ENCODE results near the gene ZNF280B. TPM values are rescaled to one million over a fixed set of nuclear protein-coding genes. Genes with fewer than 3 reads are reported as not detected.

Gene ZNF280B
- total and polyA plus RNA-seq, 10 of the 15 experiments (the other 5 are each of a cell fraction or from before 2014, with no cell fraction given), result 0.28 to 2.2 (median 1.1) TPM

DNA sequence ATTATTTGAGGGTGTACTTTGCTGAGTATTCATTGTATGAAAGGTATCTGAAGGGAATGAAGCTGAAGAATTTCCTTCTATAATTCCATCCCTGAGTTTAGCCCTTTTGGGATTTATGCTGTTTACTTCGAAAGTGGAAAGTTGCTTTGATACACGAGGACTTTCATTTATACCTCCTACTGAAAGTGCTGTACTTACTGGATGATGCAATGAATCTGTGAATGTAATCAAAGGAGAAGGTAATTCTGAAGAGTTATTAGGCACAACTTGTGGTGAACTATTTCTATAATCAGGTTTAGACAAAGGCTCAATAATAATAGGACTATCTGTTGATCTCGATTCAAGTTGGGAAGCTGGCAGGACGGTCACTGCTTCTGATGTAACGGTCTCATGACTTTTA is 19.8 kb downstream of the ZNF280B start (continued):
- TF ChIP-seq, protein P1, sequence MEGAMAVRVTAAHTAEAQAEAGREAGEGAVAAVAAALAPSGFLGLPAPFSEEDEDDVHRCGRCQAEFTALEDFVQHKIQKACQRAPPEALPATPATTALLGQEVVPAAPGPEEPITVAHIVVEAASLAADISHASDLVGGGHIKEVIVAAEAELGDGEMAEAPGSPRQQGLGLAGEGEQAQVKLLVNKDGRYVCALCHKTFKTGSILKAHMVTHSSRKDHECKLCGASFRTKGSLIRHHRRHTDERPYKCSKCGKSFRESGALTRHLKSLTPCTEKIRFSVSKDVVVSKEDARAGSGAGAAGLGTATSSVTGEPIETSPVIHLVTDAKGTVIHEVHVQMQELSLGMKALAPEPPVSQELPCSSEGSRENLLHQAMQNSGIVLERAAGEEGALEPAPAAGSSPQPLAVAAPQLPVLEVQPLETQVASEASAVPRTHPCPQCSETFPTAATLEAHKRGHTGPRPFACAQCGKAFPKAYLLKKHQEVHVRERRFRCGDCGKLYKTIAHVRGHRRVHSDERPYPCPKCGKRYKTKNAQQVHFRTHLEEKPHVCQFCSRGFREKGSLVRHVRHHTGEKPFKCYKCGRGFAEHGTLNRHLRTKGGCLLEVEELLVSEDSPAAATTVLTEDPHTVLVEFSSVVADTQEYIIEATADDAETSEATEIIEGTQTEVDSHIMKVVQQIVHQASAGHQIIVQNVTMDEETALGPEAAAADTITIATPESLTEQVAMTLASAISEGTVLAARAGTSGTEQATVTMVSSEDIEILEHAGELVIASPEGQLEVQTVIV (IDR thresholded peaks at IDR 0.05; ENCODE audit: borderline replicate concordance, partially characterized antibody), result no peak
- TF ChIP-seq NR2F1 (conservative IDR thresholded peaks at IDR 0.05) (no peak), NFIC (IDR thresholded peaks at IDR 0.05; ENCODE audit: low read depth, low read length) (no peak), RFX5 (IDR thresholded peaks at IDR 0.05; ENCODE audit: low read depth, low read length) (no peak)

DNA sequence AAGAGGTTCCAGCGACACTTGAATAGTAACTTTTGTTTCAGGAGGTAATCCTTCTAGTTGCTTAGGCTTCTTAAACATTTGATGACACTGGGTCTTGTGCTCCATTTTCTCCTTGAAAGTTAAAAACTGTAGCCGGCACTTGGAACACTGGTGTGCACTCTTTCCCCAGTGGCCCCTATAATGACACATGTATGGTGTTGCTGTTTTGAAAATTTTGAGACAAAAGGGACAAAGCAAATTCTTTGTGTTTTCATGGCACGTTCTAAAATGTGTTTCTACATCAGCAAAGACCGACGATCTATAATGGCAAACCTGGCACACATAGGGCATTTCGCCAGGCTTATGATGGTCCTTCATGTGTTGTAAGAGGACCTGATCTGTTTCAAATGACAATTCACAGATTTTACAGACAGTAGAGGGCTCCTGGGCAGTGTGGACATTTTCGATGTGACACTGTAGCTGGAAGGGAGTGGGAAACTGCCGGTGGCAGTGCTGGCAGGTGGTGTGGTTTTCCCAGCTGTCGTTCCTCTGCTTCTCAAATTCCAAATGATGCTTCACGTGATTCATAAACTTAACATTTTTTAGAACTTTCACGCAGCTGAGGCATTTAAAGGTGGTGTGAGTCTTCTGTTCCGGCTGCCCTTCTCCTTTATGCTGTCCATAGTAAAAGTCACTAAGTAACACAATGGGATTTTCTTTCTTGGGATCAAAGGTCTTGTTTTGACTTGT is 20.5 kb downstream of the ZNF280B start:
- POLR2A ChIA-PET, result no interaction called here
- Histone ChIP-seq H3K36me3 (ENCODE audit: control insufficient read depth in 2 of 2, insufficient read depth in 2 of 2, low read length in 1 of 2) (no peaks in the 10 kb centered on the region; a peak in 1 of 4 replicates), H3K9me3 (replicated peaks; ENCODE audit: control insufficient read depth, insufficient read depth, low read length) (no peaks in the 10 kb centered on the region), H3K27ac (ENCODE audit: control insufficient read depth, insufficient read depth) (no peak overlapping the region), H3K27me3 (replicated peaks in 1 of 2; ENCODE audit: control insufficient read depth in 2 of 2, insufficient read depth in 2 of 2, low read length in 1 of 2) (no peaks in the 10 kb centered on the region), H2AFZ (ENCODE audit: control insufficient read depth, low read depth, low read length) (no peak overlapping the region), H3K9ac (ENCODE audit: control insufficient read depth, insufficient read depth, low read length) (no peak overlapping the region), H4K20me1 (ENCODE audit: control insufficient read depth, insufficient read depth) (no peaks in the 10 kb centered on the region), H3K4me3 (no peak overlapping the region), H3K4me2 (ENCODE audit: control insufficient read depth, insufficient read depth) (no peak overlapping the region), H3K79me2 (ENCODE audit: control insufficient read depth, insufficient read depth, low read length) (no peaks in the 10 kb centered on the region), H3K4me1 (ENCODE audit: control insufficient read depth, insufficient read depth, low read length) (no peaks in the 10 kb centered on the region)
- in situ Hi-C loops (cut with MboI) (no loop called here), intact Hi-C loops (cut with micrococcal nuclease; ENCODE audit: unreplicated experiment) (no loop called here)
- WGBS (ENCODE audit: insufficient coverage, insufficient replicate concordance, low lambda C conversion rate, missing lambda C conversion rate), result 94% methylated on average over 12 of the region's 12 CpGs
- SMC1A ChIA-PET (ENCODE audit: uncharacterized antibody, unreplicated experiment), result no interaction called here
- ATAC-seq (no peak), DNase-seq (ENCODE audit: low read depth, low spot score) (no peak), FAIRE-seq (no peak)
- CTCF ChIA-PET, result no interaction called here
- RAD21 ChIA-PET (ENCODE audit: unreplicated experiment), result no interaction called here
- no TSS peak for BruUV-seq (replicated peaks)
- TF ChIP-seq, protein P2, sequence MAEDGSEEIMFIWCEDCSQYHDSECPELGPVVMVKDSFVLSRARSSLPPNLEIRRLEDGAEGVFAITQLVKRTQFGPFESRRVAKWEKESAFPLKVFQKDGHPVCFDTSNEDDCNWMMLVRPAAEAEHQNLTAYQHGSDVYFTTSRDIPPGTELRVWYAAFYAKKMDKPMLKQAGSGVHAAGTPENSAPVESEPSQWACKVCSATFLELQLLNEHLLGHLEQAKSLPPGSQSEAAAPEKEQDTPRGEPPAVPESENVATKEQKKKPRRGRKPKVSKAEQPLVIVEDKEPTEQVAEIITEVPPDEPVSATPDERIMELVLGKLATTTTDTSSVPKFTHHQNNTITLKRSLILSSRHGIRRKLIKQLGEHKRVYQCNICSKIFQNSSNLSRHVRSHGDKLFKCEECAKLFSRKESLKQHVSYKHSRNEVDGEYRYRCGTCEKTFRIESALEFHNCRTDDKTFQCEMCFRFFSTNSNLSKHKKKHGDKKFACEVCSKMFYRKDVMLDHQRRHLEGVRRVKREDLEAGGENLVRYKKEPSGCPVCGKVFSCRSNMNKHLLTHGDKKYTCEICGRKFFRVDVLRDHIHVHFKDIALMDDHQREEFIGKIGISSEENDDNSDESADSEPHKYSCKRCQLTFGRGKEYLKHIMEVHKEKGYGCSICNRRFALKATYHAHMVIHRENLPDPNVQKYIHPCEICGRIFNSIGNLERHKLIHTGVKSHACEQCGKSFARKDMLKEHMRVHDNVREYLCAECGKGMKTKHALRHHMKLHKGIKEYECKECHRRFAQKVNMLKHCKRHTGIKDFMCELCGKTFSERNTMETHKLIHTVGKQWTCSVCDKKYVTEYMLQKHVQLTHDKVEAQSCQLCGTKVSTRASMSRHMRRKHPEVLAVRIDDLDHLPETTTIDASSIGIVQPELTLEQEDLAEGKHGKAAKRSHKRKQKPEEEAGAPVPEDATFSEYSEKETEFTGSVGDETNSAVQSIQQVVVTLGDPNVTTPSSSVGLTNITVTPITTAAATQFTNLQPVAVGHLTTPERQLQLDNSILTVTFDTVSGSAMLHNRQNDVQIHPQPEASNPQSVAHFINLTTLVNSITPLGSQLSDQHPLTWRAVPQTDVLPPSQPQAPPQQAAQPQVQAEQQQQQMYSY (CRISPR knock-in tag; IDR thresholded peaks at IDR 0.05), result no peak
- TF ChIP-seq, protein P3, sequence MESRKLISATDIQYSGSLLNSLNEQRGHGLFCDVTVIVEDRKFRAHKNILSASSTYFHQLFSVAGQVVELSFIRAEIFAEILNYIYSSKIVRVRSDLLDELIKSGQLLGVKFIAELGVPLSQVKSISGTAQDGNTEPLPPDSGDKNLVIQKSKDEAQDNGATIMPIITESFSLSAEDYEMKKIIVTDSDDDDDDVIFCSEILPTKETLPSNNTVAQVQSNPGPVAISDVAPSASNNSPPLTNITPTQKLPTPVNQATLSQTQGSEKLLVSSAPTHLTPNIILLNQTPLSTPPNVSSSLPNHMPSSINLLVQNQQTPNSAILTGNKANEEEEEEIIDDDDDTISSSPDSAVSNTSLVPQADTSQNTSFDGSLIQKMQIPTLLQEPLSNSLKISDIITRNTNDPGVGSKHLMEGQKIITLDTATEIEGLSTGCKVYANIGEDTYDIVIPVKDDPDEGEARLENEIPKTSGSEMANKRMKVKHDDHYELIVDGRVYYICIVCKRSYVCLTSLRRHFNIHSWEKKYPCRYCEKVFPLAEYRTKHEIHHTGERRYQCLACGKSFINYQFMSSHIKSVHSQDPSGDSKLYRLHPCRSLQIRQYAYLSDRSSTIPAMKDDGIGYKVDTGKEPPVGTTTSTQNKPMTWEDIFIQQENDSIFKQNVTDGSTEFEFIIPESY (IDR thresholded peaks at IDR 0.05), result no peak
- TF ChIP-seq PAX8 (IDR thresholded peaks at IDR 0.05) (no peak), NBN (IDR thresholded peaks at IDR 0.05) (no peak), SIX5 (IDR thresholded peaks at IDR 0.05; ENCODE audit: low read depth, low read length, severe bottlenecking) (no peak), FOS (IDR thresholded peaks at IDR 0.05; ENCODE audit: borderline replicate concordance, extremely low read depth, insufficient read length) (no peak), SUPT20H (IDR thresholded peaks at IDR 0.05; ENCODE audit: borderline replicate concordance, control insufficient read depth, low read depth, low read length) (no peak), SMC3 (IDR thresholded peaks at IDR 0.05; ENCODE audit: borderline replicate concordance, low read length) (no peak), ZNF217 (IDR thresholded peaks at IDR 0.05) (no peak), YY1 (IDR thresholded peaks at IDR 0.05; ENCODE audit: low read depth, low read length) (no peak), SREBF2 (IDR thresholded peaks at IDR 0.05; ENCODE audit: low read length) (no peak), MTA2 (IDR thresholded peaks at IDR 0.05; ENCODE audit: low read depth) (no peak)

Measured in GM12878 (cell line).